T-helper 1 cell treated with Interleukin-12 subunit alpha and Interleukin-12 subunit beta and Interleukin-4 antibody, amounts not matched to agents 30 μg/mL and 1 μg/mL, for 36 hours (primary cell): ENCODE measurements around the gene MSMB.
"Not testable (repeated sequence)": the region's sequence is repeated elsewhere in the genome, so short reads cannot be mapped to it uniquely, and the experiment has no call there.

Source experiments
- H3K27ac Mint-ChIP-seq: one replicate; pipeline ENCODE4 v1.8.0; 2021; ENCODE audit warnings: mild to moderate bottlenecking, mixed read lengths
- H3K27me3 Mint-ChIP-seq: one replicate; pipeline ENCODE4 v1.8.0; 2021; ENCODE audit warnings: low read depth, mixed read lengths
- H3K36me3 Mint-ChIP-seq: one replicate; pipeline ENCODE4 v1.8.0; 2021; ENCODE audit warnings: low read depth, mixed read lengths
- H3K4me1 Mint-ChIP-seq: one replicate; pipeline ENCODE4 v1.8.0; 2021; ENCODE audit warnings: low read depth, mixed read lengths
- H3K4me3 Mint-ChIP-seq: one replicate; pipeline ENCODE4 v1.8.0; 2021; ENCODE audit warnings: mild to moderate bottlenecking, moderate library complexity, mixed read lengths
- H3K9me3 Mint-ChIP-seq: one replicate; pipeline ENCODE4 v1.8.0; 2021; ENCODE audit warnings: mixed read lengths

Gene MSMB, protein sequence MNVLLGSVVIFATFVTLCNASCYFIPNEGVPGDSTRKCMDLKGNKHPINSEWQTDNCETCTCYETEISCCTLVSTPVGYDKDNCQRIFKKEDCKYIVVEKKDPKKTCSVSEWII

DNA sequence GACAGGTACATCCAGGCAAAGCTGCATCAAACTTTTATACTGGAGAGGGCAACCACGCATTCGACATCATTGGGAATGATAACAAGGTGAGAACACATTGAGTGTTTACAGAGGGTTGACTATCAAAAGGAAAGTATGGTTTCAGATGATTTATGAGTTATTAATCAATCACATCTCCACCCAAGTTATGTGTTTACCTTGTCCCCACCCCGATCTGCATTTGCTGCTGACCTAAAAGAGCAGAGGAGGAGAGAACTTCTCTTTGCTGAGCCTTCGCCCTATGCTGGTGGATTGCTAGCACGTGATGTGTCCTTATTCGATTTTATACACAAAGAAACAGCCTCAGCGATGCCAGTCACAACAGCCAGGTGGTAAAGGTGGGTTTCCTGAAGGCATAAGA is at the start of gene MSMB:
MSMB (minus strand) TSS at position 9 of the 400 bp plus-strand sequence. CDS start 32 bp downstream, outside the sequence.
- Mint-ChIP-seq H3K27ac (no peak within 1 kb of the TSS), H3K4me3 (no peak within 1 kb of the TSS), H3K36me3 (no peaks in the 10 kb centered on the region), H3K4me1 (no peaks in the 10 kb centered on the region), H3K27me3 (peaks cover 21% of the 10 kb centered on the region), H3K9me3 (no peaks in the 10 kb centered on the region)

DNA sequence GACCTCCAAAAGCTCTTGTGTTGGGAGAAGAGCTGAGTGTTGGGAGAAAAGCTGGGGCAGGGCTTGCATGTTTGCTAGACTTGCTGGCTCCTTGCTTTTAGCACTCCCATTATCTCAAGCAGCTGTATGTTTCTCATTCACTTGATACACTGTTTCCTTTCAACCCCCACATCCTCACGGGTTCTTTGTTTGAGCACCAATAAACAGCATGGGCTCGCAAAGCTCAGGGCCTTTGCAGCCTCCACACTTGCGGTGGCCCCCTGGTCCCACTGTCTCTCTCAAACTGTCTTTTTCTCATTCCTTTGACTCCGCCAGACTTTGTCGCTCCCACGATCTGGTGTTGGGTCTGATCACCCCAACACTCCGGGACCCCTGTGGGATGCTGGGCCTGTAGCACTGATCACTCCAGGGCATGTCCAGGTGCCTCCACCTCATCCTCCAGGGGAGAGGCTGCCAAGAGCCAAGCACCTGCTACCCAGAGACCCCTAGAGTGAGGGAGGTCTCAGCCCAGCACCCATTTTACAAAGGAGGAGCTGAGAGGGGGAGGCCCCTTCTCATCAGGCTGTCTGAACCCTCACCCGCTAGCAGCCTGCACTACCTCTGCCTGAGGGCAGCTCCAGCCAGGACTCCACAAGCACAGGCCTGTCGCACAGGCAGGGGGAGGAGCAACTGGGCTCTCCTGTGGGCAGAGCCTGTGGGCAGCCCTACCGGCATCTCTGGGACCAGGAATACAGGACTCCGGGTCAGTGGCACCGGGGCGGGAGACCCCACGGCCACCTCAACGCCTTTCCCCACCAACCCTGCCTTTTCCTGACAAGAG is 49.1 kb upstream of the MSMB start:
- Mint-ChIP-seq H3K9me3 (no peaks in the 10 kb centered on the region), H3K36me3 (peaks cover 3% of the 10 kb centered on the region), H3K27ac (peak overlapping the region; percentile 36), H3K27me3 (no peaks in the 10 kb centered on the region), H3K4me3 (peak overlapping the region; percentile 33), H3K4me1 (peaks cover 32% of the 10 kb centered on the region)

DNA sequence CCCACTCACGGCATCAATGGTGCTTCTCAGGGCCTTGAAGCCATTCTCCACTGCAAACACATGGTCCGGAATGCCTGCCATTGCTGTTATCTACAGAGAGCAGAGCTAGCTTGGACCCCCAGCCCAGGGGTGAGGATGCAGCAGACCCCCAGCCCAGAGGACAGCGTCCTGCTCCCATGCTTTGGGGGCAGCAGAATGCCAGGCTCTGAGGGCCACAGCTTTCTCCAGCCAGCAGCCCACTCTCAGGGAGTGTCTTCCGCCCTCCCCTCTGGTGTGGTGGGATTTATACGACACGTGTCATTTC is 48.1 kb upstream of the MSMB start:
- Mint-ChIP-seq H3K27ac (no peak overlapping the region), H3K27me3 (no peaks in the 10 kb centered on the region), H3K4me1 (peaks cover 32% of the 10 kb centered on the region), H3K9me3 (no peaks in the 10 kb centered on the region), H3K36me3 (peaks cover 3% of the 10 kb centered on the region), H3K4me3 (peak overlapping the region; percentile 29)

DNA sequence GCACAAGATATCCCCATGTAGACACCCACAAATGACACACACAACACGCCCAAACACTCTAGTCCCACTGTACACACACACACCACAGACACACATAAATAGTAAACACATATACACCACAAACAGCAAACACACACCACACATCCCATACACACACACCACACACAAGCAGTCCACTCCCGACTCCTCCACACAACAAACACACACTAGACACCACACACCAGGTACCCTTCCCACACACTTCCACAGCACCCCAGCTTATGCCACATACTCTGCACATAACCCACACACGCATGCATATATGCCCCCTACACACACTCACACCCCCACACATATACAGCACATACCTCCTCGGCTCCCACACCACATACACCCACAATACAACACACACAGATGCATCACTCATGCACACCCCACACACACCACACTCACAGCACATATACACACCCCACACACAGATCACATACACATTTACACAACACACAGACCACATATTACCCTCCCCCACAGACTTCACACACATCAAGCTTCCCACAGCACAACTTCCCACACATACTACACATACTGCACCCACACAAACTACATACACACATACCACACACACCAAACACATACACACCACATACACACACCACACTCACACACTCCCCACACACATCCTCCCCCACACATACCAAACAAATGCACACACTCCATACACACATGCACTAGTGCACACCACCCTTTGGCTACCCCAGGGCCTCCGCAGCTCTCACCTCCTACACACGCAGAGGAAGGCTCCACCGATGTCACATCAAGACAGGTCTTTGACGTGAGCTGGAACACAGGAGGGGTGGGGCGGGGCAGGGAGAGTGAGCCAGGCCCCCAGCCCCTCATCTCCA is 47.5 kb upstream of the MSMB start:
- peaks cover 32% of the 10 kb centered on the region for H3K4me1 Mint-ChIP-seq
- H3K36me3 Mint-ChIP-seq, H3K27me3 Mint-ChIP-seq, H3K9me3 Mint-ChIP-seq, H3K27ac Mint-ChIP-seq, H3K4me3 Mint-ChIP-seq: not testable (repeated sequence)

DNA sequence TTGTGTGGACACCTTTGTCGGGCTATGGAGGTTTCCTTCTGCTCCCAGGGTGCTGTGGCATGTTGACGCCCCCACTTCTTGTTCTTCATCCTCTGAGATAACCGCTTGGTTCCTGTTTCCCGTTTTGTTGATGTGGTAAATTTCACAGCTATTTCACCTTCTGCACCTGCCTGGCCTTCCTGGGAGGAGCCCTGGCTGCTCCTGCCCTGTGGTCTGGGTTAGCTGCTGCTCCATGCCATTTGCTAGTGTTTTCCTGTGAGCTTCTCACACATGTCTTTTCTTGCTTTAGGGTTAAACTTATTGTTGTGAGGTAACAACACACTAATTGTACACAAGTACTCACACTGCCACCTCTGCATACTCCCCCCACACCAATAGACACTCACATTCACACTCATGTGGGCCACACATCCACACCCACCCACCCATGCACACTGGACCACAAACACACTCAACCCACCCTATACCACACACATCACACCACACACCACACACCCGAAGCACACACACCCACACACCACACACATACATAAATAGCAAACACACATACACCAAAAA is 46.5 kb upstream of the MSMB start:
- no peaks in the 10 kb centered on the region for H3K9me3 Mint-ChIP-seq
- H3K27me3 Mint-ChIP-seq, result no peaks in the 10 kb centered on the region
- H3K36me3 Mint-ChIP-seq, result peaks cover 3% of the 10 kb centered on the region
- peaks cover 30% of the 10 kb centered on the region for H3K4me1 Mint-ChIP-seq
- no peak overlapping the region for H3K27ac Mint-ChIP-seq
- H3K4me3 Mint-ChIP-seq, result no peak overlapping the region

DNA sequence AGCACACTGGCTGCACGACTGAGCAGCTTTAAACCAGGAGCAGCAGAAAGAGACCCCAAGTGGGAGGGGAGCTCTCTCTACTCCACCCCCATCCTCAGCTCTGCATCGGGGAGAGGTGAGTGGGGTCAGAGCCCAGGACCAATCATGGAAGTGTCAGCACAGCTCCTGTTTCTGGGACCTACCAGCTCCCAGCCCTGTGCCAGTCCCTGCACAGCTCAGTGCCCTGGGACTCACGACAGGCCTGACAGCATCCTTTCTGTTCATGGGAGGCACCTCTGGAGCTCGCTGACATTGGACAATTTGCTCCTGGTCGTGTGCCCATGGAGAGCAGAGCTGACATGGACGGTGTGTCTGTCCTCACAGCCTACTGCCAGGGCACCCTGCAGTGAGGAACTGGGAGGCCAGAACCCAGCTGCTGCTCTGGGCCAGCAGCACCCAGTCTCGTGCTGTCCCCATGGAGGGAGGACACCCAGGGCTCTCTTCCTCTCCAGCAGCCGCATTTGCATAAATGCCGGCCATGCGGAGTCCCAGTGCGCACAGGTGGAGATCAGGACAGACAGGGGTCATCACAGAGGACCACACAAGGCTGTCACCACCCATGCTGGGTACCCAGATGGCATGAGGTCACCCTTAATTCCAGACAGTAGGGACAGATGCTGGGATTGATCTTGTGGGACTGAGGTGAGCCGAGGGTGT is 45.9 kb upstream of the MSMB start:
- Mint-ChIP-seq H3K4me3 (no peak overlapping the region), H3K27ac (peak overlapping the region; percentile 34), H3K4me1 (peaks cover 26% of the 10 kb centered on the region)

DNA sequence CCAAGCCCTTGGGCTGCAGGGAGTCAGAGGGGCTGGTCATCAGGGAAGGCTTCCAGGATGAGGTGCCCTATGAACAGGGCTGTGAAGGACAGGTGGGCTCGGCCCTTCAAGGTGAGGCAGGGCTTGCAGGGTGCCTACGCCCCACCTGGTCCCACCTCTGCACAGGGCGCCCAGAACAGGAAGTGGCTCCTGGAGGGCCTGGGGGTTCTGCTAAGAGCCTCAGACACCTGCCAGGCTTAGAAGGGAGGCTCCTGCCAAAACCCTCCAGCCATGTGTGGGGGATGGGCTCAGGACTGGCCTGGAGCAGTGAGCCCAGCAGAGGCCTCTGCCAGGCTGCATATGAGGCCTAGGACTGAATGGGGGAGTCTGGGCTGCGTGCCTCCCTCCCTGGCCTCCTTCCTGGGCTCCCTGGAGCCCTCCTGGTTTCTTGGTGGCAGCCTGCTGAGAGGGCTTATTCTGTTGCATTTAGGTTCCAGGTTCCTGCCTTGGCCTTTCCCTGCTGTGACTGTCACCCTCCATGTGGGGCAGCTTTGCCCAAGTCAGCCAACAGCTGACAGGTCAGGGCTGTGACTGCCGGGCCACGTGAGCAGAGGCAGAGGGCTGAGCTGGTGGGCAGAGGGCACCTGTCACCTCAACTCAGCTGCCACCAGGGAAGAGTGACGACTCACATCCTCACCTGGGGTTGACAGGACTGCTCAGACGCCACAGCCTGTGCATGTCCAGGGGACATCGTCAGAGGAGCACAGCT is 45.2 kb upstream of the MSMB start:
- Mint-ChIP-seq H3K9me3 (no peaks in the 10 kb centered on the region), H3K27me3 (no peaks in the 10 kb centered on the region), H3K4me1 (peaks cover 19% of the 10 kb centered on the region), H3K36me3 (no peaks in the 10 kb centered on the region), H3K4me3 (no peak overlapping the region), H3K27ac (peak overlapping the region; percentile 68)

More for the DNA sequence above, 45.9 kb upstream of the MSMB start:
- H3K9me3 Mint-ChIP-seq, result no peaks in the 10 kb centered on the region
- peaks cover 3% of the 10 kb centered on the region for H3K36me3 Mint-ChIP-seq
- H3K27me3 Mint-ChIP-seq, result no peaks in the 10 kb centered on the region

DNA sequence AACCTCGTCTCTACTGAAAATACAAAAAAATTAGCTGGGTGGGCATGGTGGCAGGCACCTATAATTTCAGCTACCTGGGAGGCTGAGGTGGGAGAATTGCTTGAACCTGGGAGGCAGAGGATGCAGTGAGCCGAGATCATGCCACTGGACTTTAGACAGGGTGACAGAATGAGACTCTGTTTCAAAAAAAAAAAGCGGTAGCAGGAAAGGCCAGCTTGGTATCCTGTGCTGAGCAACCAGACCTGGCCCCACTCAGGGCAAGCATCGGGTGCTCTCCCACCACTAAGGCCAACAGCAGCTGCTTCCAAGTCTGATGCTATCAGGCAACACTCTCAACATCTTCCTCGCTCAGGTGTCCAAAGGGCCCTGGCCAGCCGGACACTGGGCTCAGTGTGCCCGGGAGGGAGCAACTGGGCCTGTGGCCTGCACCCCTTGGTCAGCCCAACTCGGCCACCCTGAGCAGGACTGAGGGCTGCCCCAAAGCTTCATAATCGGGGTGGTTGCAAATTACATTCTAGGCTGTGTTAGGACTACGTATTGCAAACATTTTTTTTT is 44.3 kb upstream of the MSMB start:
- Mint-ChIP-seq H3K4me1 (peaks cover 15% of the 10 kb centered on the region), H3K36me3 (no peaks in the 10 kb centered on the region), H3K27me3 (no peaks in the 10 kb centered on the region), H3K9me3 (no peaks in the 10 kb centered on the region), H3K4me3 (no peak overlapping the region), H3K27ac (peak overlapping the region; percentile 68)

DNA sequence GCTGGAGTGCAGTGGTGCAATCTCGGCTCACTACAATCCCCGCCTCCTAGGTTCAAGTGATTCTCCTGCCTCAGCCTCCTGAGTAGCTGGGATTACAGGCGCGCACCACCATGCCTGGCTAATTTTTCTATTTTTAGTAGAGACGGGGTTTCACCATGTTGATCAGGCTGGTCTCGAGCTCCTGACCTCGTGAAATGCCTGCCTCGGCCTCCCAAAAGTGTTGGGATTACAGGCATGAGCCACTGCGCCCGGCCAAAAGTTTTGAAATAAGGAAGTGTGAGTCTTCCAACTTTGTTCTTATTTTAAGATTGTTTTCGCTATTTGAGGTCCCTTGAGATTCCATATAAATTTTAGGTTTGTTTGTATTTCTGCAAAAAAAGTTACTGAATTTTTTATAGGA is 41.3 kb upstream of the MSMB start:
- not testable (repeated sequence) for H3K9me3 Mint-ChIP-seq, H3K4me3 Mint-ChIP-seq, H3K36me3 Mint-ChIP-seq, H3K4me1 Mint-ChIP-seq, H3K27me3 Mint-ChIP-seq, H3K27ac Mint-ChIP-seq

DNA sequence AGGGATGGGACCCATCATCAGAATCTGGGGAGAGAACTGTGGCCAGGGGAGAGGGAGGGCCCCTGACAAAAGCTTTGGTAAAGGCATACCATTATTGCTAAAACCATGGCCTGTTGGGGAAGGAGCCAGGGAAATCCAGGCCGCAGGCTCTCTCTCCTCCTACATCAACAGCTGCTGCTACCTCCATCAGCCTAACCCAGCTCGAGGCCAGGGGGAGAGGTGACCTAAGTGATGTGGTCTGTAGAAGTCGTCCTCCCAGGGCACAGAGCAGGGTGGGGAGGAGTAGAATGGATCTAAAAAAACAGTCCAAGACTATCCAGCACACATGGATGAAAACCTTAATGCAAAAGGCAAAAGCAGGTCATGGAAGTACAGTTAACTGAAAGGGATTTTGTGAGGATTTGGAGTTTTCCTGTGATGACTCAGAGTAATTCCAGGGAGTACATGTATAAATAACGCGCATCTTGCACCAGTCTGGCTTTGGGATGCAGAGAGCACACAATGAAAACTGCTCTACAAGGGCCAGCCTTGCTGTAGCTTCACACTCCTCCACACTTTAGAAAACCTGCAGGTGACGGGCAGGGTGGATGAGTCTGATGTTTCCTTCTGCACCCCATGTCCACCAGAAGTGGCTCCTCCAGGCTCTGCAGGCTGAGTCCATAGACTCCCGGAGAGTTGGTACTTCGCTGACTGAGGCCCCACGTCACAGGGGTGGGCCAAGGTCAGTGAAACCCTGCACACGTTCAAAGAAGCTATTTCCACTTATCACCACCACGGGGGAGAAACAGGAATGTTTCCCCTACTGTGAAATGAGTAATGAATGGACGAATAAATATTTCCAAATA is 38.5 kb upstream of the MSMB start:
- Mint-ChIP-seq H3K36me3 (no peaks in the 10 kb centered on the region), H3K9me3 (no peaks in the 10 kb centered on the region), H3K27me3 (peaks cover 6% of the 10 kb centered on the region), H3K4me1 (peaks cover 6% of the 10 kb centered on the region), H3K4me3 (no peak overlapping the region), H3K27ac (no peak overlapping the region)

DNA sequence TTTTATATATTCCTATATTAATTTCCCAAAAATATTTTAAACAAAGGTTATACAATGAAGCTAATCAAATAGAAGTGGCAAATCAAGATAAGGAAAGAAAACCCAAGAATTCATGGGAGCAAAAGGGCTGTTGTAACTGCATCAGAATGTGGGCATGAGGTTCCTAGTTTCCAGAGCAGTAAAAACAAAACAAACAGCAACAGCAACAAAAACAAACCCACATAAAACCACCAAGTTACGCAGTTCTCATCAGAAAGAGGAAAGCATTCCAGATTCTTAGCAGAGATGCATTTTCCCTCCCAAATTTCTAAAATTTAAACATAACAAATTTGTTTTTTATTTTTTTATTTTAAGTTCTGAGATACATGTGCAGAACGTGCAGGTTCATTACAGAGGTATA is 34.8 kb upstream of the MSMB start:
- no peaks in the 10 kb centered on the region for H3K36me3 Mint-ChIP-seq
- no peaks in the 10 kb centered on the region for H3K9me3 Mint-ChIP-seq
- H3K27me3 Mint-ChIP-seq, result peaks cover 6% of the 10 kb centered on the region
- H3K4me3 Mint-ChIP-seq, result no peak overlapping the region
- H3K4me1 Mint-ChIP-seq, result peaks cover 20% of the 10 kb centered on the region
- no peak overlapping the region for H3K27ac Mint-ChIP-seq

DNA sequence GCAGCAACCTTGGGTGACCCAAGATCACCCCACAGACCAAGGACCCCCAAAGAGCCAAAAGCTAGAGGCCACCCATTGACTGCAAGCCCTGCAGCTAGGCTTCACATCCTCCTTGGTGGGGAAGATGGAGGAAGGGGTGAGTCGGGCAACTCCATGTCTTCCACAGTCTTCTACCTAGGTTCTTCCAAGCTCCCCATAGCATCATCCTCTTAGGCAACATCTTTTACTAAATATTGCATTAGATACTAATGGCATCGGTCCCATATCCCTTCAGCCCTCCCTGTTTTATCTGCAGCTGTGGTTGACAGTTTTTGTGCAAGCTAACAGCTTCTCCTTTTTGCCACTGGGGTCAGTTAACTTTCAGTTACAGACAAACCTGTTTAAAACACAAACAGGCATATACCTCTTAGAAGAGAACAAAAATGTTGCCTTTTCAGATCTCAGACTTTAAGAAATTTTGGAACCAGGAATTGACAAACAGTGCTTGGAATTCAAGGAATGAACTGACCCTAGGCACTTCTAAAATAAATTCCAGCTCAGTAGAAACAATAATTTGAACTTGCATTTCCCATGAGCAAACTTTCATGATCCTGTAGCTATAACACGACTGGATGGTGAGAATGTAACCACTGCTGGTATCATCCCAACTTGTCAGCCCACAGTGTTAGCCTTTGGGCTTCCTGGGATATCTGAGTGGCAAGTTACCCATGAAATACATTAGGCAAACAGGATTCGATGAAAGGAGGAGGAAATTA is 33.9 kb upstream of the MSMB start:
- H3K27me3 Mint-ChIP-seq, result peaks cover 6% of the 10 kb centered on the region
- no peaks in the 10 kb centered on the region for H3K36me3 Mint-ChIP-seq
- H3K4me3 Mint-ChIP-seq, result no peak overlapping the region
- H3K4me1 Mint-ChIP-seq, result peaks cover 20% of the 10 kb centered on the region
- H3K27ac Mint-ChIP-seq, result peak overlapping the region; percentile 17
- no peaks in the 10 kb centered on the region for H3K9me3 Mint-ChIP-seq
